IMR-90 (cell line): ENCODE data around the gene FNDC3A. TPM values are rescaled to one million over a fixed set of nuclear protein-coding genes. Genes with fewer than 3 reads are reported as not detected.
A peak's percentile ranks its signal among the peaks of the same experiment; 100 is the strongest.

Source experiments
- ATAC-seq: fragments of 200-7000 bp; cut with Tn5 transposase; 2 replicates; pipeline ENCODE4 v1.9.1; 2020; ENCODE audit warnings: low read depth, mild to moderate bottlenecking, moderate library complexity
- BruUV-seq: library from RNA; stranded (reverse); fragments of 400-500 nt; replicated peaks from 2 replicates; lab custom pipeline; 2021; lab: Mats Ljungman, UMichigan
- CTCF ChIA-PET: fragments of 300-600 bp; formaldehyde crosslinking; extraction: SDS; loops from one replicate; lab custom pipeline; 2021; ENCODE audit warnings: antibody characterized with exemption; lab: Yijun Ruan, JAX
- POLR2A ChIA-PET: fragments of 300-600 bp; sonication (Branson Sonifier 250); formaldehyde crosslinking; loops from one replicate; lab custom pipeline; 2022; ENCODE audit warnings: antibody characterized with exemption; ENCODE audit not compliant: unreplicated experiment; lab: Charles Lee
- DNase-seq: peaks from one replicate; pipeline ENCODE4 v3.0.0; 2013
- H2AFZ ChIP-seq: replicated peaks from 2 replicates; pipeline ENCODE3; 2013; ENCODE audit warnings: low read length, mild to moderate bottlenecking; ENCODE audit not compliant: poor library complexity
- H2AK5ac ChIP-seq: 2 replicates; pipeline ENCODE4 v1.6.1; 2013; ENCODE audit warnings: low read depth, low read length, inconsistent platforms
- H2AK9ac ChIP-seq: replicated peaks from 2 replicates; pipeline ENCODE3; 2013; ENCODE audit warnings: mild to moderate bottlenecking, low read depth, low read length, moderate library complexity; ENCODE audit not compliant: poor library complexity
- H2BK120ac ChIP-seq: 2 replicates; pipeline ENCODE4 v1.6.1; 2013; ENCODE audit warnings: low read depth, low read length, inconsistent platforms
- H2BK15ac ChIP-seq: 3 replicates; pipeline ENCODE4 v1.6.1; 2013; ENCODE audit warnings: low read depth, low read length, inconsistent platforms
- H2BK20ac ChIP-seq: 2 replicates; pipeline ENCODE4 v1.6.1; 2013; ENCODE audit warnings: low read depth, mild to moderate bottlenecking, inconsistent platforms, low read length, moderate library complexity
- H2BK5ac ChIP-seq: 2 replicates; pipeline ENCODE4 v1.6.1; 2013; ENCODE audit warnings: mild to moderate bottlenecking, low read depth, low read length, inconsistent platforms; ENCODE audit not compliant: poor library complexity, severe bottlenecking
- H3K14ac ChIP-seq: replicated peaks from 2 replicates; pipeline ENCODE4 v1.6.1; 2013; ENCODE audit warnings: low read depth, low read length, inconsistent platforms
- H3K18ac ChIP-seq: 2 replicates; pipeline ENCODE4 v1.6.1; 2013; ENCODE audit warnings: low read depth, low read length, control low read depth
- H3K23ac ChIP-seq: 2 replicates; pipeline ENCODE4 v1.6.1; 2013; ENCODE audit warnings: low read depth, low read length, inconsistent platforms
- H3K27ac ChIP-seq: 2 replicates; pipeline ENCODE4 v1.5.1; 2013; ENCODE audit warnings: mild to moderate bottlenecking, control low read depth, low read length; ENCODE audit not compliant: insufficient read depth
- H3K27me3 ChIP-seq: 2 replicates; pipeline ENCODE4 v1.6.1; 2013; ENCODE audit warnings: low read length; ENCODE audit not compliant: control insufficient read depth, insufficient read depth
- H3K36me3 ChIP-seq: 2 replicates; pipeline ENCODE4 v1.6.1; 2013; ENCODE audit warnings: low read length, mixed read lengths; ENCODE audit not compliant: control insufficient read depth, insufficient read depth
- H3K4ac ChIP-seq: 2 replicates; pipeline ENCODE4 v1.6.1; 2013; ENCODE audit warnings: low read depth, low read length, inconsistent platforms
- H3K4me1 ChIP-seq: 2 replicates; pipeline ENCODE4 v1.6.1; 2013; ENCODE audit warnings: low read length, mixed read lengths; ENCODE audit not compliant: control insufficient read depth, insufficient read depth
- H3K4me2 ChIP-seq: 2 replicates; pipeline ENCODE4 v1.6.1; 2013; ENCODE audit warnings: low read depth, mild to moderate bottlenecking, control low read depth, low read length, moderate library complexity
- H3K4me3 ChIP-seq: 2 replicates; pipeline ENCODE4 v1.5.1; 2013; ENCODE audit warnings: low read depth, mild to moderate bottlenecking, control low read depth, low read length, moderate library complexity; ENCODE audit not compliant: insufficient read depth
- H3K56ac ChIP-seq: 2 replicates; pipeline ENCODE4 v1.6.1; 2013; ENCODE audit warnings: low read length, inconsistent platforms; ENCODE audit not compliant: insufficient read depth; ENCODE audit errors: extremely low read depth
- H3K79me1 ChIP-seq, 2 experiments: 2 replicates each; pipeline ENCODE4 v1.6.1; 2013; ENCODE audit warnings: low read length in 2 of 2, inconsistent platforms in 1 of 2, low read depth in 1 of 2
- H3K9ac ChIP-seq: 2 replicates; pipeline ENCODE4 v1.6.1; 2013; ENCODE audit warnings: low read depth, low read length, control low read depth
- H3K9me1 ChIP-seq: 2 replicates; pipeline ENCODE4 v1.6.1; 2013; ENCODE audit warnings: low read length, inconsistent platforms; ENCODE audit not compliant: insufficient read depth
- H3K9me3 ChIP-seq: 2 replicates; pipeline ENCODE4 v1.6.1; 2013; ENCODE audit warnings: low read length; ENCODE audit not compliant: control insufficient read depth, insufficient read depth
- H4K20me1 ChIP-seq: 2 replicates; pipeline ENCODE4 v1.6.1; 2013; ENCODE audit warnings: low read length, inconsistent platforms; ENCODE audit not compliant: insufficient read depth
- H4K5ac ChIP-seq: 2 replicates; pipeline ENCODE4 v1.6.1; 2013; ENCODE audit warnings: mild to moderate bottlenecking, low read depth, low read length, control low read depth
- H4K8ac ChIP-seq, 2 experiments: 2 replicates each; pipeline ENCODE4 v1.6.1; 2013; ENCODE audit warnings: low read depth in 2 of 2, low read length in 2 of 2, control low read depth in 1 of 2, inconsistent platforms in 1 of 2
- H4K91ac ChIP-seq: 2 replicates; pipeline ENCODE4 v1.6.1; 2013; ENCODE audit warnings: low read depth, low read length, inconsistent platforms; ENCODE audit not compliant: insufficient read depth
- BHLHE40 ChIP-seq: fragments of 150-350 bp; IDR thresholded peaks from 2 replicates; pipeline ENCODE4 v1.6.1; 2016; ENCODE audit warnings: mild to moderate bottlenecking, low read depth, low read length
- MAFK ChIP-seq: IDR thresholded peaks from 2 replicates; pipeline ENCODE4 v1.6.1; 2012; ENCODE audit warnings: low read depth, low read length, improper control_type of control experiment
- MXI1 ChIP-seq: IDR thresholded peaks from 2 replicates; pipeline ENCODE4 v1.6.1; 2012; ENCODE audit warnings: low read depth, mild to moderate bottlenecking, low read length, moderate library complexity, borderline replicate concordance
- NFE2L2 ChIP-seq: fragments of 150-350 bp; IDR thresholded peaks from 2 replicates; pipeline ENCODE4 v1.6.1; 2016; ENCODE audit warnings: low read depth, mild to moderate bottlenecking, low read length
- POLR2A ChIP-seq: IDR thresholded peaks from 2 replicates; pipeline ENCODE4 v1.6.1; 2012; ENCODE audit warnings: mild to moderate bottlenecking, low read depth, low read length
- RAD21 ChIP-seq: IDR thresholded peaks from 2 replicates; pipeline ENCODE4 v1.6.1; 2012; ENCODE audit warnings: low read length, improper control_type of control experiment
- RFX5 ChIP-seq: IDR thresholded peaks from 2 replicates; pipeline ENCODE4 v1.8.0; 2012; ENCODE audit warnings: low read depth, mild to moderate bottlenecking, low read length, moderate library complexity
- SMC3 ChIP-seq: fragments of 150-350 bp; IDR thresholded peaks from 2 replicates; pipeline ENCODE4 v1.6.1; 2016; ENCODE audit warnings: low read depth, mild to moderate bottlenecking, antibody characterized with exemption, low read length, moderate library complexity
- USF2 ChIP-seq: fragments of 150-350 bp; IDR thresholded peaks from 2 replicates; pipeline ENCODE4 v1.6.1; 2017; ENCODE audit warnings: mild to moderate bottlenecking, antibody characterized with exemption, low read length, low read depth
- WGBS, 2 experiments: methylation state at CpG; one replicate each; pipeline versions ENCODE4 v1.1.5 to v1.1.7; 2013; ENCODE audit warnings: missing lambda C conversion rate in 2 of 2; ENCODE audit not compliant: insufficient read length in 1 of 2; ENCODE audit errors: extremely low coverage in 2 of 2; 5-methylcytosine and 5-hydroxymethylcytosine counted together
- dilution Hi-C: fragments of 300-500 bp; cut with HindIII; formaldehyde crosslinking; loops from one replicate; pipeline ENCODE4 v1.14.3; 2018; ENCODE audit warnings: low sequenced_read_pairs; ENCODE audit not compliant: unreplicated experiment
- in situ Hi-C: fragments of 300-500 bp; cut with MboI; formaldehyde crosslinking; loops from 3 replicates; pipeline ENCODE4 v1.14.3; 2019; ENCODE audit warnings: low sequenced_read_pairs, inconsistent platforms, mixed read lengths
- intact Hi-C: fragments of 100-400 bp; cut with micrococcal nuclease; formaldehyde crosslinking; loops from 2 replicates; pipeline ENCODE4 v1.10.0; 2022
- polyA plus RNA-seq, 3 experiments: library from polyadenylated mRNA; depleted of rRNA; stranded (reverse); fragments of >200 nt; gene quantifications; 2 replicates each; pipeline ENCODE4 v1.2.3, GENCODE V29; 2012; ENCODE audit warnings: low replicate concordance in 1 of 3
- total RNA-seq: library from RNA; depleted of rRNA; stranded (reverse); fragments of >200 nt; gene quantifications from 2 replicates; pipeline ENCODE4 v1.2.3, GENCODE V29; 2012

Gene FNDC3A
- total and polyA plus RNA-seq, 2 of the 4 experiments (the other 2 are of a cell fraction): 29.2 to 60.4 TPM

DNA sequence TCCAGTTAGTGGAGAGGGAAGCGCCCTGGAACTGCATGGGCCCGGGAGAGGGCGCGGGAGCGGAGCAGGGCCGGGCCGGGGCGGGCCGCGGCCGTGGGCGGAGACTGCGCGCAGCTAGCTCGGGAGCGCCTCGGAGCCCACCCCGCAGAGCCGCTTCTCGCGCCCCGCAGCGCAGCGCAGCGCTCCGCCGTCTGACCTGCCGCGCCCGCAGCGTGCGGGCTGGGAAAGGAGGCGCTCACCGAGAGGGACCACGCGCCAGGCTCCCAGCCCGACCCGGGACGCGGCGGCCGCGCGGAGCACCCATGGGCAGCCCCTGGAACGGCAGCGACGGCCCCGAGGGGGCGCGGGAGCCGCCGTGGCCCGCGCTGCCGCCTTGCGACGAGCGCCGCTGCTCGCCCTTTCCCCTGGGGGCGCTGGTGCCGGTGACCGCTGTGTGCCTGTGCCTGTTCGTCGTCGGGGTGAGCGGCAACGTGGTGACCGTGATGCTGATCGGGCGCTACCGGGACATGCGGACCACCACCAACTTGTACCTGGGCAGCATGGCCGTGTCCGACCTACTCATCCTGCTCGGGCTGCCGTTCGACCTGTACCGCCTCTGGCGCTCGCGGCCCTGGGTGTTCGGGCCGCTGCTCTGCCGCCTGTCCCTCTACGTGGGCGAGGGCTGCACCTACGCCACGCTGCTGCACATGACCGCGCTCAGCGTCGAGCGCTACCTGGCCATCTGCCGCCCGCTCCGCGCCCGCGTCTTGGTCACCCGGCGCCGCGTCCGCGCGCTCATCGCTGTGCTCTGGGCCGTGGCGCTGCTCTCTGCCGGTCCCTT lies 244.5 kb downstream of the FNDC3A start, which contains the start of gene MLNR:
Gene MLNR (plus strand): TSS at position 303 of the 820 bp plus-strand sequence. CDS start 0 bp downstream, at position 303.
- no peaks in the 10 kb centered on the region for H3K4me1 ChIP-seq
- CTCF ChIA-PET: no interaction called here
- peak; percentile 81 for ATAC-seq

More for the DNA sequence above, 244.5 kb downstream of the FNDC3A start, which contains the start of gene MLNR:
- Histone ChIP-seq H2AK5ac (no peak within 1 kb of the TSS), H3K36me3 (no peaks in the 10 kb centered on the region), H3K9me1 (no peaks in the 10 kb centered on the region), H3K27me3 (peaks cover 79% of the 10 kb centered on the region), H2AFZ (peak within 1 kb of the TSS; percentile 89), H4K91ac (no peak within 1 kb of the TSS), H2BK5ac (no peak within 1 kb of the TSS), H3K4me2 (peak within 1 kb of the TSS; percentile 60), H2BK20ac (no peak within 1 kb of the TSS), H3K56ac (no peak within 1 kb of the TSS), H3K23ac (no peak within 1 kb of the TSS), H3K9me3 (peaks cover 12% of the 10 kb centered on the region), H4K20me1 (0 out of 2 replicates have a peak, but pooled peaks cover 3% of the 10 kb centered on the region), H3K27ac (no peak within 1 kb of the TSS), H3K4ac (no peak within 1 kb of the TSS), H2BK15ac (no peak within 1 kb of the TSS), H3K4me3 (peak within 1 kb of the TSS; percentile 45), H4K5ac (no peak within 1 kb of the TSS), H2BK120ac (no peak within 1 kb of the TSS), H4K8ac (no peak within 1 kb of the TSS), H3K18ac (no peak within 1 kb of the TSS), H3K9ac (no peak within 1 kb of the TSS), H3K14ac (no peak within 1 kb of the TSS), H2AK9ac (no peak within 1 kb of the TSS), H3K79me1 (no peaks in the 10 kb centered on the region)
- DNase-seq: no peak
- TF ChIP-seq SMC3 (no peak), RAD21 (no peak), BHLHE40 (no peak), RFX5 (no peak), NFE2L2 (no peak), USF2 (no peak), MAFK (no peak), POLR2A (no peak), MXI1 (no peak)
- intact Hi-C loops: no loop called here
- in situ Hi-C loops: no loop called here
- POLR2A ChIA-PET: no interaction called here
- no TSS peak for BruUV-seq
- dilution Hi-C loops: no loop called here
- WGBS, 2 experiments: 10% methylated on average over 62 of the region's 111 CpGs; no CpG with 5 or more reads in 1 of the 2 experiments
